GM20000 (cell line): ENCODE data around the gene SELENOO.

Source experiments
- DNase-seq: peaks from one replicate; pipeline ENCODE4 v3.0.0; 2012; ENCODE audit warnings: low spot score
- CTCF ChIP-seq: IDR thresholded peaks from 2 replicates; pipeline ENCODE4 v1.5.1; 2012; ENCODE audit warnings: mild to moderate bottlenecking, control low read depth; ENCODE audit errors: extremely low read depth, missing control alignments

SELENOO gene

GRCh38 chr22:50250555-50251476 is 50.0 kb downstream of the SELENOO start, which contains the start of gene HDAC10:
Gene HDAC10 (minus strand): TSS chr22:50251265. CDS start chr22:50251032, 233 bp downstream.
- DNase-seq: peak; percentile 96
- no peak for TF ChIP-seq CTCF

GRCh38 chr22:50251477-50252081 is 50.8 kb downstream of the SELENOO start:
- DNase-seq: no peak
- TF ChIP-seq CTCF: no peak

- peak; percentile 58 for TF ChIP-seq CTCF
- DNase-seq: peak; percentile 81
Measured at GRCh38 chr22:50252082-50253045, 51.6 kb downstream of the SELENOO start.

- DNase-seq: no peak
Measured at GRCh38 chr22:50253046-50253915, 52.5 kb downstream of the SELENOO start.

GRCh38 chr22:50253941-50254340 is 53.1 kb downstream of the SELENOO start:
- no peak for DNase-seq
- no peak for TF ChIP-seq CTCF

More at GRCh38 chr22:50253046-50253915, 52.5 kb downstream of the SELENOO start:
- TF ChIP-seq CTCF: no peak

GRCh38 chr22:50255099-50255498 is 54.3 kb downstream of the SELENOO start:
- DNase-seq: no peak
- no peak for TF ChIP-seq CTCF
